RWPE2 (cell line): Measurements from ENCODE around the gene RHOBTB3.

ENCODE experiments used
- ATAC-seq: fragments of 200-7000 bp; cut with Tn5 transposase; 3 replicates; pipeline ENCODE4 v1.9.1; 2021; ENCODE audit warnings: low read depth
- DNase-seq: peaks from one replicate; pipeline ENCODE4 v3.0.0-alpha.2; 2020; ENCODE audit warnings: low spot score
- H3K27ac ChIP-seq: fragments of 450-650 bp; 2 replicates; pipeline ENCODE4 v1.5.1; 2017; ENCODE audit warnings: mild to moderate bottlenecking; ENCODE audit not compliant: poor library complexity, severe bottlenecking
- H3K27me3 ChIP-seq: fragments of 250-450 bp; sonication (Bioruptor Pico); 2 replicates; pipeline ENCODE4 v1.5.1; 2021; ENCODE audit warnings: mild to moderate bottlenecking, moderate library complexity; ENCODE audit not compliant: insufficient read depth, poor library complexity, severe bottlenecking
- H3K36me3 ChIP-seq: fragments of 250-450 bp; sonication (Bioruptor Pico); 2 replicates; pipeline ENCODE4 v1.5.1; 2020; ENCODE audit warnings: low read depth, mild to moderate bottlenecking, moderate library complexity
- H3K4me1 ChIP-seq: fragments of 250-450 bp; sonication (Bioruptor Pico); 2 replicates; pipeline ENCODE4 v1.5.1; 2021; ENCODE audit warnings: mild to moderate bottlenecking, moderate library complexity; ENCODE audit not compliant: insufficient read depth, poor library complexity, severe bottlenecking
- H3K4me3 ChIP-seq: fragments of 250-450 bp; sonication (Bioruptor Pico); 2 replicates; pipeline ENCODE4 v1.5.1; 2021; ENCODE audit warnings: mild to moderate bottlenecking, moderate library complexity; ENCODE audit not compliant: severe bottlenecking
- H3K9me3 ChIP-seq: fragments of 250-450 bp; sonication (Bioruptor Pico); 2 replicates; pipeline ENCODE4 v1.5.1; 2021; ENCODE audit warnings: mild to moderate bottlenecking, moderate library complexity; ENCODE audit not compliant: severe bottlenecking
- CTCF ChIP-seq: fragments of 450-650 bp; IDR thresholded peaks from one replicate; pipeline ENCODE4 v1.5.1; 2017; ENCODE audit warnings: mild to moderate bottlenecking, moderate library complexity; ENCODE audit not compliant: poor library complexity, severe bottlenecking

The RHOBTB3 gene

GRCh38 chr5:95770830-95771708, 39.9 kb downstream of the RHOBTB3 start:
- H3K4me3 ChIP-seq: no peak overlapping the region
- no peaks in the 10 kb centered on the region for H3K9me3 ChIP-seq
- no peaks in the 10 kb centered on the region for H3K36me3 ChIP-seq
- H3K27me3 ChIP-seq: no peaks in the 10 kb centered on the region
- H3K27ac ChIP-seq: peak overlapping the region; percentile 10
- peak; percentile 73 for ATAC-seq
- DNase-seq: no peak
- no peak for TF ChIP-seq CTCF
- H3K4me1 ChIP-seq: peaks cover 29% of the 10 kb centered on the region

GRCh38 chr5:95771892-95772291, 40.8 kb downstream of the RHOBTB3 start:
- H3K9me3 ChIP-seq: no peaks in the 10 kb centered on the region
- no peak overlapping the region for H3K4me3 ChIP-seq
- no peak for TF ChIP-seq CTCF
- peak overlapping the region; percentile 10 for H3K27ac ChIP-seq
- H3K36me3 ChIP-seq: no peaks in the 10 kb centered on the region
- ATAC-seq: no peak
- H3K4me1 ChIP-seq: peaks cover 29% of the 10 kb centered on the region
- H3K27me3 ChIP-seq: no peaks in the 10 kb centered on the region
- no peak for DNase-seq

- DNase-seq (no peak), ATAC-seq (peak; percentile 85)
- H3K27ac ChIP-seq: peak overlapping the region; percentile 48
- H3K4me1 ChIP-seq: peaks cover 29% of the 10 kb centered on the region
- H3K36me3 ChIP-seq: no peaks in the 10 kb centered on the region
- no peak for TF ChIP-seq CTCF
- no peaks in the 10 kb centered on the region for H3K27me3 ChIP-seq
- H3K4me3 ChIP-seq: no peak overlapping the region
- H3K9me3 ChIP-seq: no peaks in the 10 kb centered on the region
These were observed 42.4 kb downstream of the RHOBTB3 start for GRCh38 chr5:95773335-95774059.

- DNase-seq: no peak
- peaks cover 15% of the 10 kb centered on the region for H3K4me1 ChIP-seq
- ATAC-seq: peak; percentile 3; the same call in 1 of the 3 replicates
- H3K9me3 ChIP-seq: no peaks in the 10 kb centered on the region
- no peaks in the 10 kb centered on the region for H3K27me3 ChIP-seq
- no peak overlapping the region for H3K4me3 ChIP-seq
- TF ChIP-seq CTCF: no peak
- H3K27ac ChIP-seq: no peak overlapping the region
- H3K36me3 ChIP-seq: no peaks in the 10 kb centered on the region
These were observed 46.3 kb downstream of the RHOBTB3 start for GRCh38 chr5:95777441-95777840.
